DMS79 treated with DMSO at 0.1 percent for 48 hours (cell line): ENCODE data around the gene ARL1.
"Not testable (repeated sequence)": the region's sequence is repeated elsewhere in the genome, so short reads cannot be mapped to it uniquely, and the experiment has no call there.

ENCODE experiments used
- DNase-seq: peaks from one replicate; lab custom pipeline; 2025; lab: John Stamatoyannopoulos, UW

Gene ARL1

GRCh38 chr12:101407436-101408345 is at the start of gene ARL1:
Gene ARL1 (minus strand): TSS chr12:101407772. CDS start chr12:101407645, 127 bp downstream.
- peak; percentile 83 for DNase-seq

DNA sequence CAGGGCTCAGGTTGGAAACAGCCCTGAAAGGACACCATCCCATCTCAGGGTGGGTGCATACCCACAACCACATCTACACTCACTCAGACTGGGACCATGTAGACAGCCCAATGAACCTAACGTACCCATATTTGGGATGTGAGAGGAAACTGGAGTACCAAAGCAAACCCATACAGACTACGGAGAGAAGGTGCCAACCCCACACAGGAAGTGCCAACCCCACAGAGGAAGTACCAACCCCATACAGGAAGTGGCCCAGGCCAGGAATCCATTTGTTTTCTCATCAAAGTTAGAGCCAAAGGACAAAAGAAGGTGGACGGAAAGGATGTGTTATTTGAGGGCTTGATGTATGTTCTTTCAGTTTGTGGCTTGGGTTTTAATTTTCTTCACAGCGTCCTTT is 48.1 kb upstream of the ARL1 start:
- DNase-seq, result no peak

- DNase-seq, result no peak
Measured at GRCh38 chr12:101441461-101442224, 34.1 kb upstream of the ARL1 start.

GRCh38 chr12:101439236-101439635 is 31.7 kb upstream of the ARL1 start:
- DNase-seq, result no peak

DNA sequence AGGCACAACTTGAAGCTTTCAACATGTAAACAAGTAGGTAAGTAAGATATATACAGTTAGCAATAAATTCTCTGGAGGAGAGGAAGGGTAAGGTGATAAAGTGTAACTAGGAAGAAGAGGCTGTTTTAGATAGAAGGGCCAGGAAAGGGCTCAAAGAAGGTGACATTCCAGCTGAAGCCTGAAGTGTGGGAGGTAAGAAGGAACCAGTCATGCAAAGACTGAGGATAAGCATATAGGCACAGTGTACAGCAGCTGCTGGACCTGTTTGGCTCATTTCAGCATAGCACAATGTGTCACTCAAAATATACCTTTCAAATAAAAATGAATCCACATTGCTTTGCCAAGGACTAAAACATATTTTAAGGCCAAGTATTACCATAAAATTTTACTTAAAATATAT is 28.6 kb upstream of the ARL1 start:
- DNase-seq, result no peak

GRCh38 chr12:101430456-101430855 is 22.9 kb upstream of the ARL1 start:
- DNase-seq, result no peak

DNA sequence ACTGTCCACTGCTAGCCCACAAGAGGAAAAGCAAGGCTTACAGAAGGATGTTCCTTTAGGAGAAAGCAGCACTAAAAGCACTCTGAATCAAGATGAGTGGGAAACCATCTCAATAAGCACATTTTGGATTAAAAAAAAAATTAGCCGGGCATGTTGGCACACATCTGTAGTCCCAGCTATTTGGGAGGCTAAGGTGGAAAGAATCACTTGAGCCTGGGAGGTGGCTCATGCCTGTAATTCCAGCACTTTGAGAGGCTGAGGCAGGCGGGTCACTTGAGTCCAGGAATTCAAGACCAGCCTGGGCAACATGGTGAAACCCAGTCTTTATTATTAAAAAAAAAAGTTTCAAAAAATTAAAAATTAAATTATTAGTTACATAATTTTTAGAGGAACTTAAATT is 17.0 kb upstream of the ARL1 start:
- DNase-seq, result no peak

GRCh38 chr12:101422066-101422465 is 14.5 kb upstream of the ARL1 start:
- DNase-seq, result not testable (repeated sequence)

DNA sequence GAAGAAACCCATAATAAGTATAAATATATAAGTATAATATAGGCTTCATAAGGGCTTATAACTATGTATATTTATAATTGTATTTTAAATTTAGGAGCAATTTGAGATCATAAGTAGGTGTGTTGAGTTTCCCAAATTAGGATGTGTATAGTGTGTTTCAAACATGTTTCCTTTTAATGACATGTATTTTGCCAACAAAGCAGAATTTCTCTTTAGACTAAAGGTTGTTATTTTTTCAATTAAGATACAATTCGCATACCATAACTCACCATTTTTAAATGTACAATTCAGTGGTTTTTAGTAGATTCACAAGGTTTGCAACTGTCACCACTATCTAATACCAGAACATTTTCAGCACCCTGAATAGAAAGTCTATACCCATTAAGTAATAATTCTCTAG is 7.7 kb upstream of the ARL1 start:
- DNase-seq, result no peak

- peak; percentile 65 for DNase-seq
Measured at GRCh38 chr12:101414533-101415119, 7.1 kb upstream of the ARL1 start.

DNA sequence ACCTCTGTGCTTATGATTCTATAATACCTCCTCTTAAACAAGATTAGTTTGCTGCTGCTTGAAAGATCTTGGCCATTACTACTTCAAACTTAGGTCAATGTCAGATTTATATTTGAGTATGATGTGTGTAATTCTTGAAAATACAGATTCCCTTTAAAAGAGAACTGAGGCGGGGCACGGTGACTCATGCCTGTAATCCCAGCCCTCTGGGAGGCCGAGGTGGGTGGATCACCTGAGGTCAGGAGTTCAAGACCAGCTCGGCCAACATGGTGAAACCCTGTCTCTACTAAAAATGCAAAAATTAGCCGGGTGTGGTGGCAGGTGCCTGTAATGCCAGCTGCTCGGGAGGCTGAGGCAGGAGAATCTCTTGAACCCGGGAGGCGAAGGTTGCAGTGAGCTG is 2.6 kb upstream of the ARL1 start:
- not testable (repeated sequence) for DNase-seq

DNA sequence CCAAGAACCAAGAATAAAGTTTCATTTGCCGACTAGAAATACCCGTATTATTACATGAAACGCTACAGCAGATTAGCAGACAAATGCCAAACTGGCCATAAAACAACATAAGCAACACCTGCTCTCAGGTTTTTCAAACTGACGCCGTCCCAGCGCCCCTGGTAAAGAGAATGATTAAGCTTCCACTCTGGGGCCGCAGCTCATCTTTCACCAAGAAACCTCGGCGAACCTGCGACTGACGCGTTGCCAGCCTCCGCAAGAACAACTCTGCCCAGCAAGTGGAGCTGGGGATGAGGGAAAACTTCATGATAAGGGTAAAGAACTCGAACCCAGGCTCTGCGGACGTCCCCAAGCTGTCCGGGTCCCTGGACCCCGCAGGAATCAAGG is 530 bp downstream of the ARL1 start:
- peak; percentile 66 for DNase-seq

DNA sequence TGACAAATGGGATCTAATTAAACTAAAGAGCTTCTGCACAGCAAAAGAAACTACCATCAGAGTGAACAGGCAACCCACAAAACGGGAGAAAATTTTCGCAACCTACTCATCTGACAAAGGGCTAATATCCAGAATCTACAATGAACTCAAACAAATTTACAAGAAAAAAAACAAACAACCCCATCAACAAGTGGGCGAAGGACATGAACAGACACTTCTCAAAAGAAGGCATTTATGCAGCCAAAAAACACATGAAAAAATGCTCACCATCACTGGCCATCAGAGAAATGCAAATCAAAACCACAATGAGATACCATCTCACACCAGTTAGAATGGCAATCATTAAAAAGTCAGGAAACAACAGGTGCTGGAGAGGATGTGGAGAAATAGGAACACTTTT is 16.4 kb downstream of the ARL1 start:
- DNase-seq, result not testable (repeated sequence)

- DNase-seq, result no peak
Measured at GRCh38 chr12:101379149-101379548, 28.4 kb downstream of the ARL1 start.

DNA sequence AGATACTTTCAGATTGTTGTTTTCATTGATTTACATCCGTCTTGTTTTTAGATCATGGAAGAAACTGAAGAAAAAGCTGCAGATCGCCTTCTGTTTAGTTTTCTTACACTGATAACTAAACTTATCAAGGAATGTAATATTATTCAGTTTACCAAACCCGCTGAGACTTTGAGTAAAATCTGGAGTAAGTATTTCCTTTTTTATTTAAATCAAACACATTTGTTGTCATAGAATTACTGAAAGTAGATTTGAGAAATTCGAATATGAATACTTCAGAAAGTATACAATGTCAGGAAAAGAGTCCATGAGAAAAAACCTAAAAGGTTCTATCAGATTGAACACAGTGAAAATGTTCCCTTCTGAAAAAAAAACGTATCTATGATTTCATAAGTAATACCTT is 32.0 kb downstream of the ARL1 start:
- no peak for DNase-seq

GRCh38 chr12:101372431-101372830 is 35.1 kb downstream of the ARL1 start:
- DNase-seq, result no peak

- DNase-seq, result no peak
Measured at GRCh38 chr12:101368016-101368415, 39.6 kb downstream of the ARL1 start.

- no peak for DNase-seq
Measured at GRCh38 chr12:101361455-101361854, 46.1 kb downstream of the ARL1 start.

DNA sequence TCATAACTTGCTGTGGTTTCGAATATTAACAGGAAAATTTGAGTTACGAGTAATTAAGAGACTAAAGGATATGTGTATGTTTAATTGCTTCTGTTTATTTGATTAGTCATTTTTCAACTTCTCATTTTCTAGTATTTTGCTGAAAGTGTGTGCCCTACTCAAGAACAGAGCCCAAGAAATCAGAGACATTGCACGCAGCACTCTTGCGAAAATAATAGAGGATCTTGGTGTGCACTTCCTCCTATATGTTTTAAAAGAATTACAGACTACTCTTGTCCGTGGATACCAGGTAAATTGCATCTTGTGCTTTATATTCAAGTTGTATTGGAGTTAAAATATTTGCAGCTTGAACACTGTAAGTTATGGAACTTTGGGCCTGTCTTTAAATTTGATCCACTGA is 50.8 kb downstream of the ARL1 start:
- DNase-seq, result no peak

DNA sequence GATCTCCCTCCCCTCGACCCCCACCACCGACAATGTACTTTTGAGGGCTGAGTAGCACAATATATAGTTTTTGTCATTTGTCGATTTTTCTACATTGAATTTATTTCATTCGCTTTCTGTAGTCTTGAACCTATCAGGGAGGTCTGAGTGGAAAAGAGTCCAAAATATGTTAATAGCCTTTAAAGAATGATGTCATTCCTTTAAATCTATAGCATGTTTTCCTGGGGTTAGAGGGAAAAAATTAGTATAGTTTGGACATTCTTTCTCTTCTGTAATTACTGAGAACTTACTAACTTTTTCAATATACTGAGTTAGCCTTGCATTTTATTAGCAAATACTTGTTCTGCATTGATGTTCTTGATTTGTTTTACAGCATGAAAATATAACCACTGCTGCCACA is 55.9 kb downstream of the ARL1 start:
- DNase-seq, result no peak

DNA sequence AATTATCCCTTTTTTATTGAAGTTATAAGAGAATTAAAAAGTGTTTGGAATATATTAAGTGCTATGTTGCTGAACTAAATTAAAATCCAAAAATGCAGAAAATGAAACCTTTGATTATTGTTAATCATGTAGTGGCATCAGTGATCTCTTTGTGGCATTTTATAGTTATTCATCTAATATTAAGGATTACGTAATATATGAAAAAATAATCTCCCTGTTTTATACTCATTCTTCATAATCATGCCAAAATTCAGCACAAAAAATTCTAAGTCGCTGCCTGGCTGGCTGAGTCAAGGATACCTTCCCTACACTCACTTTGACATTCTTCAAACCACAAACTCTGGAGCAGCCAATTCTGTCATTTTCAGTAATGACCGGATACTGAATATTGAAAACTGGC is 63.7 kb downstream of the ARL1 start:
- DNase-seq, result no peak
